ENCODE measurements around the gene RHOB.

Gene RHOB

DNA sequence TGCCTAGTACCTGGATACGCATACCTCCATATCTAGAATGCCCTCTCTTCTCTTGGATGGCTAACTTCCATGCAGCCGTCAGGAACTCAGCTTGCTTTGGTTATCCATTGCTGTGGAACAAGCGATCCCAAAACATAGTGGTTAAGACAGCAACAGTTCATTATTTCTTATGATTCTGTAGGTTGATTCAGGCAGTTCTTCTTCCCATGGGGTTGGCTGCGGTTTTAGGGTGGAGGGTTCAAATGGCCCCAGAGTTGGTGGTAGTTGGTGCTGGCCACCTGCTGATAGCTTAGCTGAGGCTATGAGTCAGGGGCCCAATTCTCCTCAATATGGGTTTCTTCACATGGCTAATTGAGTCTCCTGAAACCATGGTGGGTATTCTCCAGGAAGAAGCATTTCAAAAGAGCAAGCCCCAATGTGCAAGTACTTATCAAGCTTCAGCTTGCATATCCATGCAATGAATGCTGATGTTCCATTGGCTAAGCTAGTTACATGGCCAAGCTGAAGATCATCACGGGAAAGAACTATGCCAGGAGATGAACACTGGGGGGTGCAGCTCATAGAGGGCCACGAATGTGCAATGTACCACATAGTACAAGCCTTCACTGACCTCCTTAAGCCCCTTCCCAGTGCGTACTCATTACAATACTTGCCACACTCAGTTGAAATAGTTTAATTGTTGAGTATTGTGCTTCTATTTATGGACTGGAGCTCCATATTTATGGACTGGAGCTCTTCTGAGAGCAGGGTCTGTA, 10.0 kb upstream of the RHOB start:
- peaks cover 38% of the 10 kb centered on the region for H3K27me3 Mint-ChIP-seq (ENCODE audit: low read depth, poor library complexity)
- DNase-seq = no peak
- H3K27ac Mint-ChIP-seq = no peak overlapping the region
- no peak overlapping the region for H3K4me3 Mint-ChIP-seq
- no peaks in the 10 kb centered on the region for H3K9me3 Mint-ChIP-seq
- H3K36me3 Mint-ChIP-seq (ENCODE audit: low read depth) = no peaks in the 10 kb centered on the region
- peaks cover 20% of the 10 kb centered on the region for H3K4me1 Mint-ChIP-seq
- TF ChIP-seq, protein P1, sequence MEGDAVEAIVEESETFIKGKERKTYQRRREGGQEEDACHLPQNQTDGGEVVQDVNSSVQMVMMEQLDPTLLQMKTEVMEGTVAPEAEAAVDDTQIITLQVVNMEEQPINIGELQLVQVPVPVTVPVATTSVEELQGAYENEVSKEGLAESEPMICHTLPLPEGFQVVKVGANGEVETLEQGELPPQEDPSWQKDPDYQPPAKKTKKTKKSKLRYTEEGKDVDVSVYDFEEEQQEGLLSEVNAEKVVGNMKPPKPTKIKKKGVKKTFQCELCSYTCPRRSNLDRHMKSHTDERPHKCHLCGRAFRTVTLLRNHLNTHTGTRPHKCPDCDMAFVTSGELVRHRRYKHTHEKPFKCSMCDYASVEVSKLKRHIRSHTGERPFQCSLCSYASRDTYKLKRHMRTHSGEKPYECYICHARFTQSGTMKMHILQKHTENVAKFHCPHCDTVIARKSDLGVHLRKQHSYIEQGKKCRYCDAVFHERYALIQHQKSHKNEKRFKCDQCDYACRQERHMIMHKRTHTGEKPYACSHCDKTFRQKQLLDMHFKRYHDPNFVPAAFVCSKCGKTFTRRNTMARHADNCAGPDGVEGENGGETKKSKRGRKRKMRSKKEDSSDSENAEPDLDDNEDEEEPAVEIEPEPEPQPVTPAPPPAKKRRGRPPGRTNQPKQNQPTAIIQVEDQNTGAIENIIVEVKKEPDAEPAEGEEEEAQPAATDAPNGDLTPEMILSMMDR (IDR thresholded peaks at IDR 0.05) = no peak

GRCh38 chr2:20438334-20439192, 8.3 kb upstream of the RHOB start:
- TF ChIP-seq, protein P1 (IDR thresholded peaks at IDR 0.05) = no peak
- DNase-seq = no peak
- H3K4me3 Mint-ChIP-seq = no peak overlapping the region
- H3K27me3 Mint-ChIP-seq (ENCODE audit: low read depth, poor library complexity) = peaks cover 30% of the 10 kb centered on the region
- H3K9me3 Mint-ChIP-seq = no peaks in the 10 kb centered on the region
- peaks cover 17% of the 10 kb centered on the region for H3K4me1 Mint-ChIP-seq
- H3K36me3 Mint-ChIP-seq (ENCODE audit: low read depth) = no peaks in the 10 kb centered on the region
- H3K27ac Mint-ChIP-seq = no peak overlapping the region

GRCh38 chr2:20439193-20439475, 7.7 kb upstream of the RHOB start:
- peaks cover 19% of the 10 kb centered on the region for H3K4me1 Mint-ChIP-seq
- H3K27me3 Mint-ChIP-seq (ENCODE audit: low read depth, poor library complexity) = peaks cover 30% of the 10 kb centered on the region
- DNase-seq = no peak
- TF ChIP-seq, protein P1 (IDR thresholded peaks at IDR 0.05) = no peak
- H3K36me3 Mint-ChIP-seq (ENCODE audit: low read depth) = no peaks in the 10 kb centered on the region
- no peak overlapping the region for H3K27ac Mint-ChIP-seq
- no peak overlapping the region for H3K4me3 Mint-ChIP-seq
- no peaks in the 10 kb centered on the region for H3K9me3 Mint-ChIP-seq

GRCh38 chr2:20439503-20439902, 7.4 kb upstream of the RHOB start:
- DNase-seq = no peak
- Mint-ChIP-seq H3K4me1 (peaks cover 19% of the 10 kb centered on the region), H3K9me3 (no peaks in the 10 kb centered on the region), H3K27me3 (ENCODE audit: low read depth, poor library complexity) (peaks cover 27% of the 10 kb centered on the region), H3K36me3 (ENCODE audit: low read depth) (no peaks in the 10 kb centered on the region), H3K4me3 (no peak overlapping the region), H3K27ac (no peak overlapping the region)
- TF ChIP-seq, protein P1 (IDR thresholded peaks at IDR 0.05) = no peak

DNA sequence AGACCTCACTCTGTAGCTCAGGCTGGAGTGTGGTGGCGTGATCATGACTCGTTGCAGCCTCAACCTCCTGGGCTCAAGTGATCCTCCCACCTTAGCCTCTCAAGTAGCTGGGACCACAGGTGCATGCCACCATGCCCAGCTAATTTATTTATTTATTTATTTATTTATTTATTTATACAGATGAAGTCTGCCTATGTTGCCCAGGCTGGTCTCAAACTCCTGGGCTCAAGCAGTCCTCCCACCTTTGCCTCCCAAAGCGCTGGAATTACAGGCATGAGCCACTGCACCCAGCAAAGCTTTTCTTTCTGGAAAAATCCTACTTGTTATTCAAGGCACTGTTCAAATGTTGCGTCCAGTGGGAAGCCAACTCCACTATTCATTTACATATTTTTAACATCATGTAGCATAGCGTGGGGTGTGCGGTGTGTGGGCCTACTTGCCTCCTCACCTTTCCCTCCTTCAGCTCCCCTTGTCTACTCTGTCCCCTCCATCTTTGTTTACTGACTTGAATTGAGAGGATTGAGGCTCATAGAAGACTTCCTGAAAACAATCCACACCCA, 6.8 kb upstream of the RHOB start:
- Mint-ChIP-seq H3K4me1 (peaks cover 19% of the 10 kb centered on the region), H3K27ac (no peak overlapping the region), H3K36me3 (ENCODE audit: low read depth) (no peaks in the 10 kb centered on the region), H3K4me3 (no peak overlapping the region), H3K27me3 (ENCODE audit: low read depth, poor library complexity) (peaks cover 27% of the 10 kb centered on the region), H3K9me3 (no peaks in the 10 kb centered on the region)
- DNase-seq = no peak
- TF ChIP-seq, protein P1 (IDR thresholded peaks at IDR 0.05) = no peak
